ENCODE data around the gene BICC1. TPM values are rescaled to one million over a fixed set of nuclear protein-coding genes. Genes with fewer than 3 reads are reported as not detected.

The BICC1 gene
- total RNA-seq, 1 donor from 2014 or later: 9.3 TPM

DNA sequence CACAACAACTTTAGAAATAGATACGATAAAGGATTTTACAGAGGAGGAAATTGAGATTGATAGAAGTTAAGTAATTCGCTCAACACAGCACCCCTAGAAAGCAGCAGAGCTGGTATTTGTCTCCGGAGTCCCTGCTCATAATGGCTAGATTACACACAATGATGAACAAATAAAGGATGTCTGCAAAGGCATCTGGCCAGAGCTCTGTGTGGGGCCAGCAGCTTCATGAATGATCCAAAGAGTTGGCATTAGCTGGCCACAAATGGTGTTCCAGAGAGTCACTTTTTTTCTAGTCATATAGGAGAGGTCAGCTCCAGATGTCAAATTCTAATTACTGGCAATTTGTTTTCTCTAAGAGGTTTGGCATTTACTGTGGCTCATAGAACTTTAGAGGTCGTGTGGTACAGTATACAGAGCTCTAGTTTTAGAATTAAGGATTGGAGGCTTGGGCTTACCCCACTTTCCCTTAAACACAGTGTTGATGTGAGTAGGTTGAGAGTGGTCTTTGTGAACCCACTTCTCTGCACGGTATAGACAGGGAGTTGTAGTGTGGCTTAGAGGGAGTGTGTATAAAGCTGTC is 186.2 kb downstream of the BICC1 start:
- DNase-seq (ENCODE audit: low spot score in 2 of 2, unreplicated experiment in 2 of 2): no peak
- no peak for TF ChIP-seq CTCF (IDR thresholded peaks at IDR 0.05; ENCODE audit: unreplicated experiment)
- H3K27ac Mint-ChIP-seq: no peak overlapping the region
- no peak overlapping the region for H3K4me3 Mint-ChIP-seq
- H3K9me3 Mint-ChIP-seq: peaks cover 3% of the 10 kb centered on the region
- H3K4me1 Mint-ChIP-seq: peaks cover 20% of the 10 kb centered on the region
- no peaks in the 10 kb centered on the region for H3K27me3 Mint-ChIP-seq (ENCODE audit: low read depth)
- H3K36me3 Mint-ChIP-seq: no peaks in the 10 kb centered on the region

DNA sequence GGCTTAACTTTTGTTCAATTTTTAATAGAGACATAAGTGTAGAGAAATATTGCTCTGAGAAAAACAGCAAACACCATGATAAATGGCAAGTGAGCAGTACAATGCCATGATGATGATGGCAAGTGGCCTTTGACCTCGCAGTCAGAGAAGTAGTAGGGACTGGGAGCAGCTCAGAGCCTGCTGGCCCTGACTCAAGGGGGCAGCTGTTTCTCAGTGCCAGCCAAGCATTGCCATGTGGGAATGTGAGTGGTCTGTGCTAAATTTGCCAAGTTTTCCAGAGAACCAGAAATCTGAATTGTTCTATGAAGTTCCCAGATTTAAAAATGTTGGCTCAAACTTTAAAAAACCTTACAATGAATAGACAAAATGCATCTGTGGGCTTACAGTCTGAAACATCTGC is 187.9 kb downstream of the BICC1 start:
- Mint-ChIP-seq H3K4me3 (no peak overlapping the region), H3K9me3 (no peaks in the 10 kb centered on the region), H3K4me1 (peaks cover 33% of the 10 kb centered on the region), H3K27ac (no peak overlapping the region), H3K27me3 (ENCODE audit: low read depth) (no peaks in the 10 kb centered on the region), H3K36me3 (no peaks in the 10 kb centered on the region)
- no peak for DNase-seq (ENCODE audit: low spot score in 2 of 2, unreplicated experiment in 2 of 2)
- no peak for TF ChIP-seq CTCF (IDR thresholded peaks at IDR 0.05; ENCODE audit: unreplicated experiment)

DNA sequence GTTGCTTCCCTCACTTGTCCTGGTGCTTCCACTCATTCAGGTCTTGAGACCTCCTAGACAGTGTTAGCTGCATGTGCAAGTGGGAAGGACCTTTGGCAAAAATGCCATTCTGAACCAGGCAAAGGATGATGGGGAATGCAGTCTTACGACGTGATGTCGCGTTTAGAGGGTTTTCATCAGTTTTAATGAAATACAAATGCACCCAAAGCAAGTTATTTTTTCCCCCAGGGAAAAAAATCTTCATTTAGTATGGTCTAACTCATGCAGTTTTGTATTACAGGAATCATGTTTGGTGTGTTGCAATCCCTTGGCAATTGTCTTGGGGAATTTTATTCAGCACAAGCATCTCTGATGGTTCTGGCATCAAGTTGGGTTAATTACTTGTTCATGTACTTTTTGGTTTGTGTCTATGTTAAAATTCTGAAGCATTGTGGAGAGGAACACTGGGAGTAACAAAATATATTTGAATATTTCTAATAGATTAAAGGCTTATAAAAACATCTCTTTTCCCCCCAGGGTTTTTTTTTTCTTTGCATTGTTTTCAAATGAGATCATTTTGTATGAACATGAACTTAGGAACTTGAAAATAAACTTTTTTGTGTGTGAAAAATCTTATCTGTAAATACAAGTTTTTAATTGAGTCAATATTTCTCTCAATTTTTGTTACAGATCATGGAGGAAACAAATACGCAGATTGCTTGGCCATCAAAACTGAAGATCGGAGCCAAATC is 188.9 kb downstream of the BICC1 start:
- TF ChIP-seq CTCF (IDR thresholded peaks at IDR 0.05; ENCODE audit: unreplicated experiment): no peak
- Mint-ChIP-seq H3K9me3 (peaks cover 3% of the 10 kb centered on the region), H3K4me1 (peaks cover 33% of the 10 kb centered on the region), H3K4me3 (no peak overlapping the region), H3K27me3 (ENCODE audit: low read depth) (no peaks in the 10 kb centered on the region), H3K27ac (peak overlapping the region; percentile 76), H3K36me3 (no peaks in the 10 kb centered on the region)
- no peak for DNase-seq (ENCODE audit: low spot score in 2 of 2, unreplicated experiment in 2 of 2)

DNA sequence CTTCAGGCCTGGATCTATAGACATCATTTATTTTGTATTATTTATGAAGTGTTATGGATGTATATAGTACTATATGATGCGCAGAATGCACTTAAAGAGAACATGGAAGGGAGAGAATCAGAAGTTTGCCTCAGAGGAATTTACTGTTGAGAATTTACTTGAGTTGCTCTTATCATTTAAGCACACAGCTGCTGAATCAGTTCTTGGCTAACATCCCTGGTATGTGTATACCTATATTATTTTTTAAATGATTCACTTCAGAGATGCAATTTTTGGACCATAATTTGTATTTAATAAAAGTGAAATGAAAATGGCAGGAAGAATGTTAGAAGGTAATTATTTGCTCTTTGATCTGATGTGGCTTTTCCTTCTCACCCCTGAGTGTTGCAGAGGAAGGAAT is 191.6 kb downstream of the BICC1 start:
- Mint-ChIP-seq H3K4me3 (no peak overlapping the region), H3K27me3 (ENCODE audit: low read depth) (no peaks in the 10 kb centered on the region), H3K9me3 (peaks cover 9% of the 10 kb centered on the region), H3K36me3 (peaks cover 4% of the 10 kb centered on the region), H3K27ac (no peak overlapping the region), H3K4me1 (peaks cover 33% of the 10 kb centered on the region)
- no peak for DNase-seq (ENCODE audit: low spot score in 2 of 2, unreplicated experiment in 2 of 2)
- TF ChIP-seq CTCF (IDR thresholded peaks at IDR 0.05; ENCODE audit: unreplicated experiment): no peak

GRCh38 chr10:58704671-58705141 is 192.0 kb downstream of the BICC1 start:
- Mint-ChIP-seq H3K9me3 (peaks cover 9% of the 10 kb centered on the region), H3K27me3 (ENCODE audit: low read depth) (no peaks in the 10 kb centered on the region), H3K36me3 (peaks cover 4% of the 10 kb centered on the region), H3K4me3 (no peak overlapping the region), H3K27ac (no peak overlapping the region), H3K4me1 (peaks cover 33% of the 10 kb centered on the region)
- DNase-seq (ENCODE audit: low spot score in 2 of 2, unreplicated experiment in 2 of 2): no peak
- no peak for TF ChIP-seq CTCF (IDR thresholded peaks at IDR 0.05; ENCODE audit: unreplicated experiment)

All from mesothelial cell of epicardium (in vitro differentiated cells).